CD4-positive, alpha-beta T cell treated with Interleukin-6 for 4 hours (primary cell): Measurements from ENCODE around the gene POFUT1.

Source experiments
- DNase-seq: peaks from one replicate; pipeline ENCODE4 v3.0.0-alpha.2; 2020; ENCODE audit warnings: mixed read lengths

Gene POFUT1

DNA sequence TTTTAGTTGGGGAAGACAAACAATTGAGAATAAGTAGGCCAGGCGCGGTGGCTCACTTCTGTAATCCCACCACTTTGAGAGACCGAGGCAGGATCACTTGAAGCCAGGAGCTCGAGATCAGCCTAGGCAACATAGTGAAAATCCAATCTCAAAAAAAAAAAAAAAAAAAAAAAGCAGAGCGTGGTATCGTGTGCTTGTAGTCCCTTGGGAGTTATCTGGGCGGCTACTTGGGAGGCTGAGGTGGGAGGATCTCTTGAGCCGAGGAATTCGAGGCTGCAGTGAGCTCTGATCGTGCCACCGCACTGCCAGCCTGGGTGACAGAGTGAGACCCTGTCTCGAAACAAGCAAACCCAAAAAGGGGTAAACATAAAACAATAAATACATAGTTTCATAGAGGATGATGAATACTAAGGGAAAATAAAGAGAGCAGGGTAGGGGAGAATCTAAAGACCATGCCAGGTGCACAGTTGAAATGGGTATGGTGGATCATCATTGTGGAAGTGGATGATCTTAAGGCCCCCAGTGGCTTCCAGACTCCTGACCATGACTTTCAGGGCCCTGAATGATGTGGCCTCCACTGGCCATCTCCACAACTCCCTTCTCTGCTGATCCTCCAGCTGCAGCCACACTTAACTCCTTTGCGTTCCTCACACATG, 947 bp downstream of the POFUT1 start:
- no peak for DNase-seq

- DNase-seq, result no peak
These were observed 2.3 kb downstream of the POFUT1 start for GRCh38 chr20:32209850-32210605.

DNA sequence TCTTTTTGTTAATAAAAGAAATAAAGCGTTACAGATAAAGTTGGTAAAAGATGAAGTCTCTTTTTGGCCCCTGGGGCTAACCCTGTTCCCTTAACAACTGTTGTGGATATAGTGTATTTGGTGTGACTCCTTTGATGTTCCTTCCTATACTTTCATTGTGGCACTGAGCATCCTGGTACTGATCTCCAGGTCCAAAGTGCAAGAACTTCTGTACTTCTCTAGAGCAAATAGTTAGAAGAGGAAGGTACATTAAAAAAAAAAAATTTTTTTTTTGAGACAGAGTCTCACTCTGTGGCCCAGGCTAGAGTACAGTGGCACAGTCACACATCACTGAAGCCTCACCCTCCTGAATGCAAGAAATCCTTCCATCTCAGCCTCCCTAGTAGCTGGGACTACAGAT, 6.2 kb downstream of the POFUT1 start:
- no peak for DNase-seq

DNA sequence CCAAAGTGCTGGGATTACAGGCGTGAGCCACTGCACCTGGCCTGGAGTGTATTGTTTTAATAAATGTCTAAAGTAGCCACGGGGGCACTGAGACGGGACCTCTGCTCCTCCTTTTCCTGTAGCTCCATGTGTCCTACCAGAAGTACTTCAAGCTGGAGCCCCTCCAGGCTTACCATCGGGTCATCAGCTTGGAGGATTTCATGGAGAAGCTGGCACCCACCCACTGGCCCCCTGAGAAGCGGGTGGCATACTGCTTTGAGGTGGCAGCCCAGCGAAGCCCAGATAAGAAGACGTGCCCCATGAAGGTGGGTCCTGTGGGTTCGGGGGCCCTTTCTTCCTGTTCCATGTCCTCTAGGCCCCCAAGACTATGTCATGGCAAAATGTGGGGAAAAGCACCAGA, 7.5 kb downstream of the POFUT1 start:
- no peak for DNase-seq

- no peak for DNase-seq
These were observed 8.0 kb downstream of the POFUT1 start for GRCh38 chr20:32215729-32216128.

DNA sequence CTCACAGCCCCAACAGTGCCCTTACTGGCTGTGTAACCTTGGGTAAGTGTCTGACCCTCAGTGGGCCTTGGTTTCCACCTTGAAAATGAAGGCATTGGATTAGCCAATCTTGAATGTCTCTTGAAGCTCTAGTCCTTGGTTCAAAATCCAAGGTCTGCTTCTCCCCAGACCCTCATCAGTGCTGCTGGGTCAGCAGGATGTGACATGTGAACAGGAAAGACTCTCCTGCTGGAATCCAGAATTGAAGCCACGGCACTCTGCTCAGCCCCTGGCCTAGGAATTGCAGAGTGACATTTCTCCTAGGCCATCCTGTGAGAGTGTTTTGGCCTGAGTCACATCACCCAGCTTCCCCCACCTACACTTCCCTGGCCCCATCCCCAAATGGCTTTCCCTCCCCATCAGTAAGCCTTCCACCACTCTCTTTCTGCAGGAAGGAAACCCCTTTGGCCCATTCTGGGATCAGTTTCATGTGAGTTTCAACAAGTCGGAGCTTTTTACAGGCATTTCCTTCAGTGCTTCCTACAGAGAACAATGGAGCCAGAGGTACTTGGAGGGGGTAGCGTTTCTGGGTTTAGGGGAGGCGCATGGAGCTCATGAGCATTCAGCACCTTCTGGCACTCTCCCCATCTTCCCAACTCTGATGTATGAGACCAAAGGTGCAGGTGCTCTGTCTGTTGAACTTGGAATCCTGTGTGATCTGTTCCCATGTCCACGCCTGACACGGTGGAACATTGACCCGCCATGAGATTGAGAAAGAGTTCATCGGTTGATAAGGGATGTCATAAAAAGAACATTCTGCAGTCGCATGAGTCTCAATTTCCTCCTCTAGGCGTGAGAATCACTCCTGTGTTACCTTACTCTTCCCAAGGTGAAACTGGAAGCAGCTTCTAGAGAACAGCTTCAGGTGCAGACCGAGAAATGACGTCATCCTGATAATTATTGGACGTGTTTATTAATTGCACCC, 8.8 kb downstream of the POFUT1 start:
- no peak for DNase-seq

- DNase-seq, result no peak
These were observed 10.6 kb downstream of the POFUT1 start for GRCh38 chr20:32218156-32218900.

- no peak for DNase-seq
These were observed 16.8 kb downstream of the POFUT1 start for GRCh38 chr20:32224463-32224862.

DNA sequence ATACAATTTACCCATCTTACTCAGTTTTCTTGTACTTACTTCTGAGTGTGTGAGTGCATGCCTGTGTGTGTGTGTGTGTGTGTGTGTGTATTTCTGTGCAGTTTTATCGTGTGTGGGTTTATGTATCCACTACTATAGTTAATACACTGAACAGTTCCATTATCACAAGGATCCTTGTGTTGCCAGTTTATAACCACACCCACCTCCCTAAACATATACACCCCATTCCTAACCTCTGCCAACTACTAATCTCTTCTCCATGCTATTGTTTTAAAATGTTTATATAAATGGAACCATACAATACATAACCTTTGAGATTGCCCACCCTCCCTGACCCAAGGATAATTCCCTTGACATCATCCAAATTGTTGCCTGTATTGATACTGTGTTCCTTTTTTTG, 18.7 kb downstream of the POFUT1 start:
- DNase-seq, result no peak

GRCh38 chr20:32227306-32227705, 19.6 kb downstream of the POFUT1 start:
- no peak for DNase-seq

- no peak for DNase-seq
These were observed 20.3 kb downstream of the POFUT1 start for GRCh38 chr20:32227744-32228688.

- DNase-seq, result no peak
These were observed 21.6 kb downstream of the POFUT1 start for GRCh38 chr20:32229251-32229747.

GRCh38 chr20:32230707-32231106, 23.0 kb downstream of the POFUT1 start:
- DNase-seq, result no peak

- no peak for DNase-seq
These were observed 23.6 kb downstream of the POFUT1 start for GRCh38 chr20:32231245-32231644.

GRCh38 chr20:32231847-32232246, 24.2 kb downstream of the POFUT1 start:
- DNase-seq, result peak; percentile 55

- no peak for DNase-seq
These were observed 24.7 kb downstream of the POFUT1 start for GRCh38 chr20:32232326-32232886.

- DNase-seq, result no peak
These were observed 25.6 kb downstream of the POFUT1 start for GRCh38 chr20:32233286-32233685.

GRCh38 chr20:32234135-32234808, 26.6 kb downstream of the POFUT1 start:
- no peak for DNase-seq

- no peak for DNase-seq
These were observed 27.8 kb downstream of the POFUT1 start for GRCh38 chr20:32235331-32236047.
